ENCODE results near the gene CACNA1F. TPM values are rescaled to one million over a fixed set of nuclear protein-coding genes. Genes with fewer than 3 reads are reported as not detected.

Gene CACNA1F
- not detected for polyA plus RNA-seq (2013, experiment 1 of 2; ENCODE audit: insufficient read length)
- polyA plus RNA-seq (2013, experiment 2 of 2; ENCODE audit: insufficient read length): not detected

DNA sequence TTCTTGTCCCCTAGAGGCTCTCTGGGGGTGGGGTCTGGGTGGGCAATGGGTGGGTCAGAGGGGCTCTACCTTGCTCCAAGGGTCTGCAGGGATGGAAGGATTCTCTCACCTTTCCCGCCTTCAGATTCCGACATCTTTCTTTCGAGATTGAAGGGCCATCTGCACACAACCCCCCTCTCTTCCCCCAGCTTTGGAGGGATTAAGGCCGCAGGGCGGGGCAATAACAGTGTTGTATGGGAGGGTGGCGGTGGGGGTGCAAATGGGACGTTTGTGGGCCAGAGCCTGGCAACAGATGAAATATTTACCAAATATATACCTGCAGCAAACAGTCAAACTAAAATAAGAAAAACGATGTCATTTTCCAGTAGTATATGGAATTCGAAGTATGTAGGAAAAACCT is at the start of gene CACNA1F:
Gene CACNA1F (minus strand): TSS at position 165 of the 400 bp plus-strand sequence. CDS start 31 bp downstream, at position 134.
- no peak for DNase-seq

DNA sequence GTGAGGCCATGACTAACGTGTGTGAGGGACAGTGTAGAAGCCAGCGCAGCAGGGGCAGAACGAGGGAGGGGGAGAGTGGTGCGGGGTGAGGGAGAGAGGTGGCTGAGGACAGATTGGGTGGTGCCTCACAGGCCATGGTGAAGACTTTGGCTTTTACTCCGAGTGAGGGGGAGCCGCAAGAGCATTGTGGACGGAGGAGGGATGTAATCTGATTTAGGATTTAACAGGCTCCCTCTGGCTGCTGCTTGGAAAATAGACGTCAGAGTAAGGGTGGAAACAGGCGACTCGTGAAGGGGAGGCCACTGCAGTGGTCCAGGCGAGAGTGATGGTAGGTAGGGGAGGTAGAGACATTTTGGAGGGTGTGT is 49.5 kb upstream of the CACNA1F start:
- peak; percentile 15 for DNase-seq

DNA sequence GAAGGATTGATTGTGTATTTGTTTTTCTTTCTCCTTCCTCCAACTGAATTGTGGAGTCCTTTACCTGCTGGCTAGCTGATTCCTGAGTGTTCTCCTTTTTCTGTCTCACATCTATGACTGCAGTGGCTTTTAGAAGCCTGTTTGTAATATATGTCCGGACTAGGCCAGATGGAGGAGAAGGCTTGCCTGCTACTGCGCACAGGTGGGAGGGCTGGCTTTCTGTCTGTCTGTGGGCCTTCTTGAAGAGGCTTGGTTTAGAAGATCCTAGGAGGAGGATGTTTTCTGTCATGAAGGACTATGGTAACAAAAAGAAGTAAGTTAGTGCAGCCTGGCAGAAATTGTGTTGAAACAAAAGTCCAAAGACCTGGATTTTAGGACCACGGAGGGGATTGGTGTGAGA is 44.9 kb upstream of the CACNA1F start:
- DNase-seq: no peak

DNA sequence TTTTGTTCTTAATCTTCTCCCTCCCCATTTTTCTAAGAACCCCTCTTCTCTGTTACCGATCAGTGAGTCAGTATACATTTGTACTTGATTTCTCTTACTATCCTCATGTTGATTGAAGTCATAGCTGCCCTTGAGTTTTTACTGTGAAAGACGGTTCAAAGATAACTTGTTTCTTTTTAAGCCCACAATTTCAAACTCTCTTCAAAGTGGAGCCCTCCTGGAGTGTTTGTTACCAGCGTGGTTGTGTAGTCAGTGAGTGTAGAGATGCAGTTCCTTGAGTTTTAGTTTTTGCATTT is 44.3 kb upstream of the CACNA1F start:
- no peak for DNase-seq

DNA sequence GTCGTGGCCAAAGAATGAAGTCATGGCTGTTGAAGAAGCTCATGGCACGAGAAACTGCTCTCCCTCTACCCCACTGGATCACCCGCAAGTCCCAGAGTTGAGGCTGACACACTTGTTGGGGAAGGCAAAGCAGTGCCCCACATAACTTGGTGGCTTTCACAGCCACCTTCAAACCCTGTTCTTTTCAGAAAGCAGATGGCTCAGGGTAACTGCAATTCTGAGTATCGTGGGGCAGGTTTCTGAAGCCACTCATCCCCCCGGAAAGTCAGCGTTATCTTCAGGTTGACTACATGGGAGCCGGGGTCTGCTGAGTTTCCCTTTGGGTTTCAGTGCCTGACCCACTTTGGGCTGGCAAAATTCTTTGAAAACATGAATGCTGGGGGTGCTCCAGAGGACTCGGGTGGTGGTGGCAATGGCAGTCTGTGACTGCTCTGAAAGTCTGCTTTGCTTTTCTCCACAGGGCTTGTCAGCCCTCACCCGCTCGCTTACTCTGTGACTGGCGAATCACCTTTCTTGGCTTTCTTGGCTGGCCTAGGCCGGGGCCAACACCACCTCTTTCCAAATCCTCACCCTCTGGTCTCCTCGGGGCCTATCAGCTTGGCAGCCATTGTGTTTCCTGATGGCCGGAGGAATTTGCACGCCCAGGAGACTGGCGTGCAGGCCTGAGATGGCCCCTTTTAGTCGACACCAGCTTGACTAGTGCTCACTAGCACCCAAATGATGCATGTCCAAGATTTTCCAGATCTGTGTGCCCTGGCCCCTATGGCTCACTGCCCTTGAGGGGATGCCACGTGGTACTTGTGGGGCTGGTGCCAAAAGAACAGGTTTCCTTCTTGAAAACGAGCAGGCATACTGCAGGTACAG is 43.8 kb upstream of the CACNA1F start:
- no peak for DNase-seq

DNA sequence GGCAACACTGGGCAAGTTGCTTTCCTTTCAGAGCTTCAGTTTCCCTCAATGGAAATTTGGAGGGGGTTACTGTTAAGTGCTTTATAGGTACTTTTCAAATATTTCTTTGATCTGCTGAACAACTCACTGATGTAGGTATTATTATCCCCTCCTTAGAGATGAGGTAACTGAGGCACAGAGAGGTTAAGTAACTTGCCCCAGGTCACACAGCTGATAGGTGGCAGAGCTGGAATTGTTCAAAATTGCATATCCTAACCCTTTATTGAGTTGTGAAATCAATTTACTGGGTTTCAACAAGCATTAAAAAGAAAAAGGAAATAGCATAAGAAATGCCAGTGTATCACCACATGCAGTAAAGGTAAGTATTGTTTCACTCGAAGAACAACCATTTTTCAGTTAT is 43.1 kb upstream of the CACNA1F start:
- no peak for DNase-seq

DNA sequence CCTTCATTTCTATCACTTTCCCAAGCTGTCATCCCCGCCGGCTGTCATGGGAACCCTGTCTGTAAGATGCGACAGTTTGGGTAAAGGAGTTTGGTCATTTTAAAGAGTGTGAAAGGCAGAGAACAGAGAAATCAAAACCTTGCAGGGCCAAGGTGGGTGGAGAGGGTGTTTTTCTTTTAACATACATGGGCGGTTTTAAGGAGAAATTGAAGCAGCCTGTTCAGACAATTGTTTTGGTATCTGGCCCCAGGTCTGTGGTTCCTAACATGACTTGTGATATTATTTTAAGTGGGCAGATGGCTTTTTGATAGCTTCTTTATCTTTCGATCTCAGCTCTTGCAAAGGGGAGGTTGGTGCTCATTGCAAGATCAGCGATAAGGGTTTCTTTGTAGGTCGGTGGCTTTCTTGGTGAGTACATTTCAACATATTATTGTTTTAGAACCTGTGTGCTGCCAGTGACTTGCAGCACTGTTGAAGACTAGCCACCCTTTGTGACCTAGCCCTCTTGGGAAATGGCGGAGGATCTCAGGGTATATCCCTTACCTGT is 40.1 kb upstream of the CACNA1F start:
- DNase-seq: no peak

DNA sequence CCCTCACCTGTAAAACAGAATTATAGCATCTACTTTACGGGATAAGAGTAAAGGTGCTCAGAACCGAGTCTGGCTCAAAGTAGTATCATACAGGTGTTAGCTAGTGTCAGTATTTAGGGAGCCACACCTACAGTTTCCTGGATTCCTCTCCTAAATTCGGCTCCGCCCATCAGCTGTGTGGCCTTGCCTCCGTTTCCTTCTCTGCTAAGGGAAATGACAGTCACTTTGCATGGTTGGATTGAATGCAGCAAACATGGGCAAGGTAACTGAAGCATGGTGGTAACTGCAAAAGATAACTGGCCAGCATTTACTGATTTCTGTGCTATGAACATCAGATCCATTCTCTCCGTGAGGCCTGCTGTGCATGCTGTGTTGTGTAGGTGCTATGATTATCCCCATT is 39.3 kb upstream of the CACNA1F start:
- DNase-seq: no peak

DNA sequence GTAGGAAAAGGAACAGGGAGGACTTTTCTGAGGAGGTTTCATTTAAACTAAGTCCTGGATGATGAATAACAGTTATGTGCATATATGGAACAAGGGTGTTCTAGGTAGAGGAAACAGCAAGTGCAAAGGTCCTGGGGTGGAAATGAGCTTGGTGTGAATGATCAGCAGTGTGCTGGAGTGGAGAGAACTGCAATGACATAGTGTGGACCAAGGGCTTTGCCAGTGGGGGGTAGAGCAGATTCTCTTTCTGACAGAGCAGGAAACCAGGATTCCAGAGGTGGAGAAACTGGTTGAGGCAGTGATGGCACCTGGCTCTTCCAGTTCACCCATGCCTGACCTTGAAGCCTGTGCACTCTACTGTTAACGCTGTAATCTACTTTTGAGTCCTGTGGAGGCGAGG is 38.2 kb upstream of the CACNA1F start:
- no peak for DNase-seq

DNA sequence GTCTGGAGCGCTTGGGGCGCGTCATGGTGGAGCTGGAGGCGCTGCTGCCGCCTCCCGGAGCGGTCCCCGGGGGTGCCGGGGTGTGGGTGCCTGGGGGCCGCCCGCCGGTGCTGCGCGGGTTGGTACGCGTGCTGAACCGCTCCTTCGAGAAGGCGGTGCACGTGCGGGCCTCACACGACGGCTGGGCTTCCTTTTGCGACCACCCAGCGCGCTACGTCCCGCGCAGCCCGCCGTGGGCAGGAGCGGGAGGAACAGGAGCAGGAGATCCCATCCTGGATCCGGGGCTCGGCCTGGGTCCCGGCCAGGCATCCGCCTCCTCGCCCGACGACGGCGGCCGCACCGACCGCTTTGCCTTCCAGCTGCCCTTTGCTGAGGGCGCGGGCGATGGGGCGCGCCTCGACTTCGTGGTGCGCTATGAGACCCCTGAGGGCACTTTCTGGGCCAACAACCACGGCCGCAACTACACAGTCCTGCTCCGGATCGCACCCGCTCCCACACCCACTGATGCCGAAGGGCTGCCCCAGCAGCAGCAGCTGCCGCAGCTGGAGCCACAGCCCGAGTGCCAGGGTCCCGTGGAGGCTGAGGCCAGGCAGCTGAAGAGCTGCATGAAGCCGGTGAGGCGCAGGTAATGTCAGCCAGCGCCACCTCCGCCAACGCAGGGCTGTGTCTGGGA is 37.2 kb upstream of the CACNA1F start:
- DNase-seq: peak; percentile 0

DNA sequence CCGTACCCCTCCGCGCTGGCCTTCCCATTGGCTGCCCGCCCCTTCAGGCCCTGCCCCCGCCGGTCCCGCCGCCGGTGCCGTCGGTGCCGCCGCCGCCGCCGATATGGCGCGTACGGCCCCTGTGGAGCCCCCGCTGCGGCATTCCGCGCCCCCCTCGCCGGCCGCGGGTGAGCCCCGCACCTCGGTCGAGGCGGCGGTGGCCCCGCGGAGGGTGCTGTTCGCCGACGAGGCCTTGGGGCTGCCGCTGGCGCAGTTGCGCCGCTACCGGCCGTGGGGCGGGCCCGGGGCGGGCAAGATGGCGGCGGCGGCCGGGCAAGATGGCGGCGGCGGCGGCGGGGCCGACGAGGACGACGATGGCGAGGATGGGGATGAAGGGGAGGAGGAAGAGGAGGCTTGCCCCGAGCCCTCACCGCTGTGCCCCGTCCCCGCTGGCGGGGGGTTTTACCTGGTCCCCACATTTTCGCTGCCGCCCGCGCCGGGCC is 36.7 kb upstream of the CACNA1F start, which contains the start of gene PPP1R3F:
Gene PPP1R3F (plus strand): TSS at position 27 of the 482 bp plus-strand sequence. CDS start 77 bp downstream, at position 104.
- DNase-seq: no peak

DNA sequence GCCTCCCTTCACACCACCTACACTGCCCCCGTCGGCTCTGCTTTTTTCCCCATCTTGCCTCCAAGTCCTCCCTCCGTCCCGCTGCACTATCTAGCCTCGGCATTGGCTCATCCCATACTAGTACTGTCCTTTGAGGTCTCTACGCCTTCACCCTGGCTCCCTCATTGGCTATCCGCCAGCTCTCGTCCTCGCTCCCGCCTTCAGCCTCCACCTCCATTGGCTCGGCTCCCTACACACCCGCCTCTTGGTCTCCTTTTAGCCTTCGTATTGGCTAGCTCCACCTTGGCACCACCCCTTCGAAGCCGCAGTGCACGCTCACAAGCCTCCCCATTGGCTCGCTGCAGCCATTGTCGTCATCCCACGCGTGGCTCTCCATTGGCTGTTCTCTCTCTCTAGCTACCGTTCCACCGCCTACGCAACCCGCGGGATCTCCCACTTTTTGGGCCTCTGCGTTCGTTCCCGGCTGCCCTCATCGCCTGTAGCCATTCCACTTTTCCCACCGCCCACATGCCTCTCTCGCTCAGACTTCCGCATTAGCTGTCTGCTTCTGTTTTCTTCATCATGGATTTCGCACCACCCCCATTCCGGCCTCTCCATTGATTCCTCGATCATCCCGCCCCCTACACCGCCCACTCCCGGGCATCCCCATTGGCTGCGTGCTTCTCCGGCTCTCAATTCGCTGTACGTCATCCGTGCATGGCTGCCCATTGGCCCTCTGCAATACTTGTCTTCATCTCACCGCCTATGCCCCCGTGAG is 36.0 kb upstream of the CACNA1F start:
- peak; percentile 98 for DNase-seq

DNA sequence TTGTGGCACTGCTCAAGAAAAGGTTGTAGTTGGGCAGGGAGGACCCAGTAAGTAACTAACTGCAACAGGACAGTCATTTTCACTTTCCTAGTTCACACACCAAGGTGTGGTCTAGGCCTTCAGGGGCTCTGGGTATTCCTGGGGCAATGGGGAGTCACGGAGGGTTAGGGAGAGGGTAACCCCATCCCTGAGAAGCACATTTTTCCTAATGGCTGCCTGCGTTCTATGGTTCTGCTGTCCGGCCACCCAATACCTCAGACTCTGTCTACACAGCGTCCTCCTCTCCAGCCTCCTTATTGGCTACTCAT is 35.5 kb upstream of the CACNA1F start:
- no peak for DNase-seq

DNA sequence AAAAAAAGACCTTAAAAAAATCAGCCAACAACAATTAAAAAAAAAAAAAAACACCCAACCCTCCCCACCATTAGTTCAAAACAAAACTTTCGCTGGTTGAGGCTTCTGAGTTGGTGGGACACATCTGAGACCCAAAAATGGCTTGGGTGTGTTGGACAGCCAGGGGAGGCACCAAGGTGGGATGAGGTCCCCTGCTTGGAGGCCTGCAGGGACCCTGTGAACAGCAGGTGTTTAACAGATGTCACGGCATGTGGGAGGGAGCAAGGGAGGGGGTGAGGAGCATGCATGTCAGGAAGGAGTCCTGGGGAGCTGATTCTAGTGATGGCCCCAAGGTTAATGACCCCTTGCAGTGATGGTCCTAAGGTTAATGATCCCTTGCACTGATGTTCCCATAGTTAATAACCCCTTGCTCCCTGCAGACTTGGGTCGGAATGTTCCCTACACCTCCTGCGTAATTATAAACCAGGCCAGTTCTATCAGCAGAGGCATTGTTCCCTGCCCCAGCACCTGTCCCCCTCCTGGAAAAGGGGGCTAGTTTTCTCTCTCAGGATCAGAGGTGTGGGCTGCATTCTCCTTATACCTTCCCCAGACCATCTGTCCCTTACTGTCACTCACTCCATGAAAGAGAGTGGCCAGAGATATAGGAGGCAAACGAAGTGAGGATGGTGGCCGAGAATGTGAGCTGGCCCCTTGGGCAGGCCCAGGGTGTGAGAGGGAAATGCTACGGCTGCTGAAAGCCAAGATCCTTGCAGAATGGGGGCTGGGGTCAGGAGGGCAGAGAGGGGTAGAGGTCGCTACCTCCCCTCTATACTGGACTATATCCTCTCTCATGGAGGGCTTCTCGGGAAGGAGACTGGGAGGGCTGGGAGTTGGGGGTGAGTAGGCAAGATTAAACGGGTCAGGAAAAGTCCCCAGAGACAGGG is 33.6 kb upstream of the CACNA1F start:
- DNase-seq: no peak

DNA sequence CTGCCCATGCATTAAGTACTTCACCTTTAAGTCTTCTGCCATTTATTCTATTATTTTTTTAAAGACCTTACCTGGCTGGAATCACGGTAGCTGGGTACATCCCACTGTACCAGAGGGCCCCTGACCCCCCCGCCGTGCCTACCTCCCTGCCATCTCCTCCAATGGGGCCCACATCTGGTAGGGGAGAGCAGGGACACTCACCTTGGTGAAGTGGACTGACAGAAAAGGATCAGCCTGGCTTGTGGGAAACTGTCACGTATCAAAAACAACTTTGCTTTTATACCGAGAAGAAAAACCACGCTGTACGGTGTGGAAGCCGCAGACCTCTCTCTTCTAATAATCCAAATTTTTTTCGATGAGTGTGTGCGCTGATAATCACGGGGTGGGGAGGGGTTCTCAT is 31.3 kb upstream of the CACNA1F start, which contains the start of gene FOXP3:
Gene FOXP3 (minus strand): TSS at position 251 of the 400 bp plus-strand sequence. CDS start 6,205 bp downstream, outside the sequence.
- DNase-seq: no peak

DNA sequence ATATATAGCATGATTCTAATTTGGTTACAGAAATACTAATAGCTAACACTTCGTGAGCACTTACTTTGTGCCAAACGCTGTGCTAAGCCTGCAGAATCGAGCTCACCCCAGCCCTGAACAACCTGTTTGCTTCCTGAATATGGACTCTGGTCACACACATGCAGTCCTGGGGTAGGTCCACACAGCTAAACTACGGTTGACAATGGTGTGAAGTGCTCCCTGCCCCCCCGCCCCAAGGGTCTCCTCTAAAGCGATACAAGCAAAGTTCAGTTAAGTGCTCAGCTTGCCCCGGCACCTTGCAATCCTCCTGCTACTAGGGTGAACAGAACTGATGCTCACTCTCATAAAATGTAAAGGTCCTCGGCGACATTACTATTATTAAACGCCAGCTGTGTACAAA is 30.5 kb upstream of the CACNA1F start:
- DNase-seq: no peak

DNA sequence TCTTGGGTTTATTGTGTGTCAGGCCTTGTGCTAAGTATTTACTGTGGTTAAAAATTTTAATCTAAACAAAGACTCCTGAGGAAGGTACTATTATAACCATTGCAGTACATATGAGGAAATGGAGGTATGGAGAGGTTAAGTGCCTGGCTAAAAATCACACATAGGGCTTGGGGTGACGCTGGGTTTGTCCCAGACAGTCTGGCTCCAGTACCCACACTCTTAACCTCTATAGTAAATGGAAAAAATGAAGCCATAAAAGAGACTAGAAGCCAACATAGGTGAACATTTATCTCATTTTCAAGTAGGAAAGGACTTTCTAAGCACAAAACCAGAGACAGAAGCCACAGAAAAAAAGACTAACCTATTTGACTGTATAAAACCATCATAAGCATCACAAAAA is 29.5 kb upstream of the CACNA1F start:
- no peak for DNase-seq

DNA sequence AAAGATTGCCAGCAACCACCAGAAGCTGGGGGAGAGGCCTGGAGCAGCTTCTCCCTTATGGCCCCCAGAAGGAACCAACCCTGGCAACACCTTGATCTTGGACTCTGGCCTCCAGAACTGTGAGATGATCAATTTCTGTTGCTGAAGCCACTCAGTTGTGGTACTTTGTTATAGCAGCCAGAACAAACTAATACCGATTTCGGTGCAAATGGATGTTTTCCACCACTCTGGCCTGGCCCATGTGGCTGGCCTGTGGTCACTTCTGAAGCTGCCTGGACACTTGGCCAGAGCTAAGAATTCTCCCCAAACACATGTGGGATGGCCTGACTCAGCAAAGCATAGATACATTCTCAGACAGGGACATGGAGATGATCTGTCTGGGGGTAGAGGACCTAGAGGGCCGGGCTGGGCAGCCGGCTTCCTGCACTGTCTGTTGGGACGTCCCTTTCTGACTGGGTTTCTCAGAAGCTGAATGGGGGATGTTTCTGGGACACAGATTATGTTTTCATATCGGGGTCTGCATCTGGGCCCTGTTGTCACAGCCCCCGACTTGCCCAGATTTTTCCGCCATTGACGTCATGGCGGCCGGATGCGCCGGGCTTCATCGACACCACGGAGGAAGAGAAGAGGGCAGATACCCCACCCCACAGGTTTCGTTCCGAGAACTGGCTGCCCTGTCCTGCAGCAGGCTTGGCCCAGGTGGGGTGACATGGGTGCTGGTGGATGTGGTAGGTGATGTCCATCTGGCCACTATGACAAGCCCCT is 27.3 kb upstream of the CACNA1F start:
- no peak for DNase-seq

DNA sequence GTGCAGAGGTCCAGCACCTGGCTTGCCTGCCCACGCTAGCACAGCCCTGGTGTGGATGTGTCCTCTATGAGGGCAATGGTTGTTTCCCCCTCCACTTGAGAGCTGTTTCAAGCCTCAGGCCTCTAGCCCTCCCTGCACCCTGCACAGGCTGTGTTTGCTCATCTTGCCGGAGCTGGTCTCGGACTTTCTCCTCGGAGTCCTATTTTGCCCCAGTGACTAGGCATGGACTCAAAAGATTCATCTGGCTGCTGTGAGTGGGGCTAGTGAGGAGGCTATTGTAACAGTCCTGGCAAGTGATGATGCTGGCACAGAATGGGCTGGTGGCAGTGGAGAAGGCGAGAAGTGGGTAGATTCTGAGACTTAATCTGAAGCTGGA is 25.6 kb upstream of the CACNA1F start:
- DNase-seq: no peak

DNA sequence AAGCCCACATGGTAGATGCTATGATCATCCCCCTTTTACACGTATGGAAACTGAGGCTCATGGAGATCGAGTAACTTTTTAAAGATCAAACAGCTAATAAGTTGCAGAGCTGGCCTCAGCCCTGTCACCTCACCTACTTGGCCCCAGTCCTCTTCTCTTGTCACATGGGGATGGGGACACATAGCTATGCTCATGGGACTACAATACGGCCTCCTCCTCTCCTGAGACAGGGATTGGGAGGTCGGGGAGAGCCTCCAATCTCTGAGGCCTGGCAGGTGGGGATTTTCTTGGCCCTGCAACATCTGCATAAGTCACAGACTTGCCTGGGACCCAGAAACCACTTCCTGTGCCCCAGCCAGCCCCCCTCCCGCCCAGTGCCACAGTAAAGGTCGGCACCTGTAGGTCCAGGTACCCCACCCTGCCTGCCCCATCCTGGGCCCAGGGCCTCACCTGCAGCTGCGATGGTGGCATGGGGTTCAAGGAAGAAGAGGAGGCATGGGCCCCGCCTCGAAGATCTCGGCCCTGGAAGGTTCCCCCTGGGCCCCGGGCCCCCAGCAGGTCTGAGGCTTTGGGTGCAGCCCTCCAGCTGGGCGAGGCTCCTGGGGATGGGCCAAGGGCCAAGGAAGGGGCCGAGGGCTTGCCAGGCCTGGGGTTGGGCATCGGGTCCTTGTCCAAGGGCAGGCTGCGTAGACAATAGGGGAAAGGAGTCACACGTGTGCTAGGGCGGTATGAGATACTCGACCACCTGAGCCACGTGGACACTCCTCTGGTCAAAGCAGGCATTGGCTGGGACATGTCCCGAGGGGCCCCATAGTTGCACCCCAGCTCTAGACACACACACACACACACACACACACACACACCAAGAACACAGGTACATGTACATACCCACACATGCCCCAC is 25.0 kb upstream of the CACNA1F start:
- DNase-seq: no peak
